BLaER1 (cell line): ENCODE results near the gene TEX47.

Experiments used
- H3K27ac ChIP-seq: shearing (Covaris generic); formaldehyde crosslinking; 2 replicates; pipeline ENCODE4 v1.8.1; 2022
- H3K27me3 ChIP-seq: shearing (Covaris generic); formaldehyde crosslinking; 2 replicates; pipeline ENCODE4 v1.8.1; 2022
- H3K36me3 ChIP-seq: shearing (Covaris generic); formaldehyde crosslinking; 2 replicates; pipeline ENCODE4 v1.8.1; 2022
- H3K4me1 ChIP-seq: shearing (Covaris generic); formaldehyde crosslinking; 2 replicates; pipeline ENCODE4 v1.8.1; 2022
- H3K4me2 ChIP-seq: shearing (Covaris generic); formaldehyde crosslinking; 2 replicates; pipeline ENCODE4 v1.8.1; 2022
- H3K4me3 ChIP-seq: shearing (Covaris generic); formaldehyde crosslinking; 2 replicates; pipeline ENCODE4 v1.8.1; 2022
- H3K9ac ChIP-seq: shearing (Covaris generic); formaldehyde crosslinking; 2 replicates; pipeline ENCODE4 v1.8.1; 2022
- H3K9me3 ChIP-seq: shearing (Covaris generic); formaldehyde crosslinking; 2 replicates; pipeline ENCODE4 v1.8.1; 2022
- H4K20me1 ChIP-seq: shearing (Covaris generic); formaldehyde crosslinking; 2 replicates; pipeline ENCODE4 v1.8.1; 2022
- Cebpa-rat ChIP-seq: shearing (Covaris generic); IDR thresholded peaks from 2 replicates; pipeline ENCODE4 v1.8.1; 2022

TEX47 gene

GRCh38 chr7:88757371-88757770, 38.2 kb downstream of the TEX47 start:
- no peak overlapping the region for H3K4me3 ChIP-seq
- H3K9ac ChIP-seq, result no peak overlapping the region
- no peak overlapping the region for H3K4me2 ChIP-seq
- no peaks in the 10 kb centered on the region for H3K4me1 ChIP-seq
- no peaks in the 10 kb centered on the region for H3K36me3 ChIP-seq
- peaks cover 40% of the 10 kb centered on the region for H3K27me3 ChIP-seq
- peaks cover 5% of the 10 kb centered on the region; the same call in 1 of the 2 replicates for H3K9me3 ChIP-seq
- peaks cover 5% of the 10 kb centered on the region; the same call in 1 of the 2 replicates for H4K20me1 ChIP-seq
- H3K27ac ChIP-seq, result no peak overlapping the region
- TF ChIP-seq Cebpa-rat, result no peak

GRCh38 chr7:88756802-88757201, 38.7 kb downstream of the TEX47 start:
- peaks cover 5% of the 10 kb centered on the region; the same call in 1 of the 2 replicates for H3K9me3 ChIP-seq
- H3K4me1 ChIP-seq, result no peaks in the 10 kb centered on the region
- H3K4me2 ChIP-seq, result no peak overlapping the region
- TF ChIP-seq Cebpa-rat, result no peak
- no peak overlapping the region for H3K27ac ChIP-seq
- H3K36me3 ChIP-seq, result no peaks in the 10 kb centered on the region
- H3K9ac ChIP-seq, result no peak overlapping the region
- H3K4me3 ChIP-seq, result no peak overlapping the region
- H3K27me3 ChIP-seq, result peaks cover 39% of the 10 kb centered on the region
- peaks cover 5% of the 10 kb centered on the region; the same call in 1 of the 2 replicates for H4K20me1 ChIP-seq

DNA sequence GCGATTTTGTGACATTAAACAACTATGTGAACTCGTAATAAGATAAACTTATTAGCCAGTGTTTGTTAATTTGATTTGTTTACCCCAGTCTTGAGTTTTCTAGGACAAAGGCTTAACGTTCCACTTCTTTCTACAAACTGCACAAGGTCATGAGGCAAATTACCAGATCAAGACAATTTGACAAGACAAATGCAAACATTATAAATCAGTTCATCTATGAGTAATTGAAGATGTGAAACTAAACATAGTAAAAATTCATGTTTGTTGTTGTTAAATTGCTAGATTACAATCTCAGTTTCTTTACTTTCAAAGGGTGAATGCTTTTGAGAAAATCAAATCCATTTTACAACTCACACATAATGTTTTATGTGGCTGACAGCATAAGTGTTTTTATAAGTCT, 49.4 kb downstream of the TEX47 start:
- Histone ChIP-seq H3K4me3 (no peak overlapping the region), H3K4me2 (no peak overlapping the region), H4K20me1 (no peaks in the 10 kb centered on the region), H3K9me3 (no peaks in the 10 kb centered on the region), H3K36me3 (no peaks in the 10 kb centered on the region), H3K27ac (no peak overlapping the region), H3K4me1 (no peaks in the 10 kb centered on the region), H3K27me3 (no peaks in the 10 kb centered on the region), H3K9ac (no peak overlapping the region)
- no peak for TF ChIP-seq Cebpa-rat
